Stimulated activated CD8-positive, alpha-beta memory T cell treated with anti-CD3 and anti-CD28 coated beads, Interleukin-4, amount 100 ng/mL, for 24 hours (primary cell): ENCODE results near the gene CSGALNACT2.
"Not testable (repeated sequence)": the region's sequence is repeated elsewhere in the genome, so short reads cannot be mapped to it uniquely, and the experiment has no call there.

Experiments used
- DNase-seq: peaks from one replicate; pipeline ENCODE4 v3.0.0-alpha.2; 2020; ENCODE audit warnings: low read depth

Gene CSGALNACT2, protein sequence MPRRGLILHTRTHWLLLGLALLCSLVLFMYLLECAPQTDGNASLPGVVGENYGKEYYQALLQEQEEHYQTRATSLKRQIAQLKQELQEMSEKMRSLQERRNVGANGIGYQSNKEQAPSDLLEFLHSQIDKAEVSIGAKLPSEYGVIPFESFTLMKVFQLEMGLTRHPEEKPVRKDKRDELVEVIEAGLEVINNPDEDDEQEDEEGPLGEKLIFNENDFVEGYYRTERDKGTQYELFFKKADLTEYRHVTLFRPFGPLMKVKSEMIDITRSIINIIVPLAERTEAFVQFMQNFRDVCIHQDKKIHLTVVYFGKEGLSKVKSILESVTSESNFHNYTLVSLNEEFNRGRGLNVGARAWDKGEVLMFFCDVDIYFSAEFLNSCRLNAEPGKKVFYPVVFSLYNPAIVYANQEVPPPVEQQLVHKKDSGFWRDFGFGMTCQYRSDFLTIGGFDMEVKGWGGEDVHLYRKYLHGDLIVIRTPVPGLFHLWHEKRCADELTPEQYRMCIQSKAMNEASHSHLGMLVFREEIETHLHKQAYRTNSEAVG

DNA sequence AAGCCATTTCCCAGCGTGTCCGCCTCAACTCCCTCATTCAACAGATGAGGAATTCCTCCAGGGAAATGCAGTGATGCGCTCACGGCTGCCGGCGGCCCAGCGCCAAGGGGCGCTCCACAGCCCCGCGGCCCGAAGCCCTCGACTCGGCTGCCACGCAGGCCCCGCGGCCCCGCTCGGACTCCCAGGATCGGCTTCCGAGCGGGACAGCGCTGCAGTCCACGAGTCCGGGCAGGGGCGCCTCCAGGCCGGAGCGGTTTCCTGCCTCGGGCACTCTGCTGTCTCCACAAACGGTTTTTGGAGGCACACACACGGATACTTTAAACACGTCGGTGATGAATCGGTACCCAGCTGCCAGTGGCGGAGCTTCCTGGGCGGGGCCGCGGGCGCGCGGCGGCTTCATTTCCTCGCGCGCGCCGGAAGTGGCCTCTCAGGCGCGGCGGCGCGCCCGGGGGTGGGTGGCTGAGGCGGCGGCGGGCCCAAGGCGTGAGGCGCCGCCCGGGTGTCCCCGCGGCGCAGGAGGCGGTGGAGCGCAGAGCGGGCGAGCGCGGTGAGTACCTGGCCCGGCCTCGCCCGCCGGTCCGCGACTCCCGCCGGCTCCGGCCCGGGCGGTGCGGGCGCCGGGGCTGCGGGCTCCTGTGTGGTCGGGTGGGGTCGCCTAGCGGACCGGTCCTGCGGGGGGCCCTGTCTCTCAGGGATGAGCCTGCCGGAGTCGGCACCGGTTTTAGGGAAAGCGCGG lies at the start of gene CSGALNACT2:
Gene CSGALNACT2 (plus strand): TSS at position 425 of the 736 bp plus-strand sequence. CDS start 16,705 bp downstream, outside the sequence.
- DNase-seq, result peak; percentile 84

DNA sequence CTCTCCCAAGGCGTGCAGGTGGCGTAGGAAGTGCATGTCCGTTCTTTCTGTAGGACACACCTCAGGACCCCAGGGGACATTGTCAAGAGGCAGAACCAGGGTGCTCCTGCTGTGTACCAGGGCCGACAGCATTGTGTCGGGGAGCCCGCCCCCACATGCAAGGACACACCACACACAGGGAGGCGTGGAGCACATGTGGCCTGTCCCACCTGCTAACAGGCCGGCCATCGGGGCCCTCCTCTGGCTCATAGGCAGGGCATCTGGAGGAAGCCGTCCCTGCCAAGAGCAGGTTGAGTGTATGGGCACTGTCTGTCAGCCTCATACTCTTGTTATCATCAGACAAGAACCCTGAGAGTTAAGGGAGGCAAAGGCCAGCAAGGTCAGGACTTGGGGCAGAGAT lies 48.7 kb upstream of the CSGALNACT2 start:
- DNase-seq, result no peak

DNA sequence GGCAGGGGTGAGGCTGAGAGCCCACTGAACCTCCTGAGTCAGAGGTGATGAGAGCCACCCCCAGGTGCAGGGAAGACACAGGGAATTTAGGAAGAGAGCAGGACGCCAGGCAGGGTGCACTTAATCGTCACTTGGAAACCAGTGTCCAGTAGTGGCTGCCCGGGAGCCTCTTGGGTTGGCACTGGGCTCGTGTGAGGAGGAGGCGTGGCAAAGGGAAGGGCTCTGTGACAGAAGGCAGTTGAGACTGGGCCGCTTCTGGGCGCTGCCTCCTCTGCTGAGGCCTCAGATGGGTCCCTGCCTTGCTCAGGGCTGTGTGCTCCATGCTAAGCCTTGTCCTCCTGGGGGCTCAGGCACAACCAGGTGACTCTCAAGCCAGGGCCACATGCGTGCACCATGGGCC lies 48.1 kb upstream of the CSGALNACT2 start:
- DNase-seq, result no peak

DNA sequence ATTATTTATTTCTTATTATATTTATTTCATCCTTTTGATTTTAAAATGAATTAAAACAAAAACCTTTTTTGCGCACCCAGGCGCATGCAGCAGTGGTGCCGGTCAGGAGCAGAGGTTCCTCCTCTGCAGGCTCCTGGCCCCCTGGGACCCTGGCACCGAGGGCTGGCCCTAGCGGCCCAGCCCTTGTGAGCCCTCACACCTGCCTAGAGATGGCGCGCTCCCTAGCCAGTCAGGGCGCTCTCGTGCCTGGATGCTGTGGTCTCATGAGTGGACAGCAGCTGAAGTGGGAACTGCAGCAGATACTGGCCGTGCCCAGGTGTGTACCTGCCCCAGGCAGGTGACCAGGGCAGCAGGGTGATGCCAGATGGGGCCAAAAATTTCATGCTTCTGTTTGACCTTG lies 47.6 kb upstream of the CSGALNACT2 start:
- no peak for DNase-seq

DNA sequence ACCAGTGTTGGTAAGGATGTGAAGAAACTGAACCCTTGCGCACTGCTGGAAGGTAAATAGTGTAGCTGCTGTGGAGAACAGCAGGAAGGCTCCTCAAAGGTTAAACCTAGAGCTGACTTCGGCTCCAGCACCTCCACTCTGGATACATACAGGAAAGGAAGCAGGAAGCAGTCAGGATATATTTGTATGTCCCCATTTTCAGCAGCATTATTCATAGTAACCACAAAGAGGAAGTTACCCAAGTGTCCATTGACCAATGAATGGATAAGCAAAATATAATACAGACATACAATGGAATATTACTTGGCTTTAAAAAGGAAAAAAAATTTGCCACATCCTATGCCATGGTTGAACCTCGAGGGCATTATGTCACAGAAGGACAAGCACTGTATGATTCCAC lies 46.4 kb upstream of the CSGALNACT2 start:
- no peak for DNase-seq

DNA sequence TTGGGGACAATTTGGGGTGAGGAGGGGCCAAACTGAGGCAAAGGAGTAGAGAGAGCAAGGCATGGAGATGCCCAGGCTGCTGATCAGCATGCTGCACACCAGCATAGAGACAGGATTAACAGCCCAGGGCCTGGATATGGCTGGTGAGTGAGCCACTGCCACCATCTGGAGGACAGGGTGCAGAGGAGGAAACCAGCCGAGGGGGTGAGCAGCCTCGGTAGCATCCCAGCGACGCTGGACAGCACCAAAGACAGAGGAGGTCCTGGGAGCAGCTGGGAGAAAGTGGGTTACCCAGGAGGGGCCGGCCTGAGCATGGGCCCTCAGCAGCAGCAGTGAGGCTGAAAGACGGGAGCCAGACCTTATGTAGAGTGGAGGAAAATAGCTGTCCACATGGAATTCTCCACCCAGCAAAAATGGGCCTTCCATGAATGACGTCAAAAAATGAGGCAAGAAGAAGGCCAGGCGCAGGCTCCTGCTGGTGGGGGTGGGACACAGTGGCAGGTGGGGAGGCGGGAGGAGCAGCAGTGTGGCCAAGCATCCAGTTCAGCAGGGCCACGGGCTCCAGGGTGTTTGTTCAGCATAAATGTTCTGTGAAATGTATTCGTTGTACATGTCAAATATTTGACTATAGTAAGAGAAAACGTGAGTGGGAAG lies 44.7 kb upstream of the CSGALNACT2 start:
- DNase-seq, result no peak

DNA sequence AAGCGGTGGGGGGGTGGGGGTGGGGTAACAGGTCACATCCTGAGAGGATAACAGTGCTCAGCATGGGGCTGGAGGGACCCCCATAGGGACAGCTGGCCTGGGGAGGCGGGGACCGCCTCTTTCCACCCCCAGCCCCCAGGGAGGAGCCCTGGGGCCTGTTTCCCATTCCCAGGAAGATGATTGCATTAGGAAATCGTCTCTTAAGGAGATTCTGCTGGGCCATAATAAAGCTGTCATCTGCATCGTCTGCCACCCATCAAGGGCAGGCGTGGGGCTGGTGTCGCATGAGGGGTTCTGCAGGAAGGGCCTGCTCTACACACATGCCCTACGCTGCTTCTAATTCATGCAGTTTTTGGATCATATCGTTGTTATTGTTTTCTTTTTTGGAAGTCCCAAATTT lies 44.2 kb upstream of the CSGALNACT2 start:
- no peak for DNase-seq

DNA sequence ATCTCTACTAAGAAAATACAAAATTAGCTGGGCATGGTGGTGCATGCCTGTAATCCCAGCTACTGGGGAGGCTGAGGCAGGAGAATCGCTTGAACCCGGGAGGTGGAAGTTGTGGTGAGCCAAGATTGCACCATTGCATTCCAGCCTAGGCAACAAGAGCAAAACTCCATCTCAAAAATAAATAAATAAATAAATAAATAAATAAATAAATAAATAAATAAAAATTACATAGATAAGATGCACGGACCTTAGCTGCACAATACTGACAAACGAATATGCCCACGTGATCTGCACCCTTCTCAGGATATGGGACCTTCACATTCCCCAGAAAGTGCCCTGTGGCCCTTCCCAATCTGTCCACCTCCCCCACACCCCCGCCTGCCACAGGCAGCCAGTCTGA lies 38.9 kb upstream of the CSGALNACT2 start:
- DNase-seq, result not testable (repeated sequence)

DNA sequence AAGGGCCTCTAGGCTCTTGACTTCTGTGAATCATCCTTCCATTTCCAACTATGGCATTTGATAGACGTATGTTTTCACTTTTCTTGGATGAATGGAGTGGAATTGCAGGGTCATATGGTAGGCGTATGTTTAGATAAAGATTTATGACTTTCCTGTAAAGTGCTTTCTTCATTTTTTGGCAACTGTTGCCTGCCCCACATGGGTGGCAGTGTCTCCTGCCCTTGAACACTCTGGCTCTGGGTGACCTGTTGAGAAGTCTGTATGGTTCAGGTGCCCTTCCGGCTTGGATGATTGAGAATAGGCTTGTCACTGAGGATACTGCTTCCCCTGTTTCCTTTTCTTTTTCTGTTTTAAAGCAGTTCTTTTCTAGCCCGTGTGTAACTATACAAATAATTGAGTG lies 38.3 kb upstream of the CSGALNACT2 start:
- DNase-seq, result no peak

DNA sequence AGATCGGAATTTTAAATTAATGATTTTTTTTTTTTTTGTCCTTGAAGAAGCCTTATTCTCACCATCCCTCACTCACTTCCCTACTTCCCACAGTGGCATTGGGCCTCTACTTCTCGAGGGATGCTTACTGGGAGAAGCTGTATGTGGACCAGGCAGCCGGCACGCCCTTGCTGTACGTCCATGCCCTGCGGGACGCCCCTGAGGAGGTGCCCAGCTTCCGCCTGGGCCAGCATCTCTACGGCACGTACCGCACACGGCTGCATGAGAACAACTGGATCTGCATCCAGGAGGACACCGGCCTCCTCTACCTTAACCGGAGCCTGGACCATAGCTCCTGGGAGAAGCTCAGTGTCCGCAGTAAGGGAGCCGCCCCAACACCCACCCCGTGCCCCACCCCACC lies 37.9 kb upstream of the CSGALNACT2 start:
- no peak for DNase-seq

DNA sequence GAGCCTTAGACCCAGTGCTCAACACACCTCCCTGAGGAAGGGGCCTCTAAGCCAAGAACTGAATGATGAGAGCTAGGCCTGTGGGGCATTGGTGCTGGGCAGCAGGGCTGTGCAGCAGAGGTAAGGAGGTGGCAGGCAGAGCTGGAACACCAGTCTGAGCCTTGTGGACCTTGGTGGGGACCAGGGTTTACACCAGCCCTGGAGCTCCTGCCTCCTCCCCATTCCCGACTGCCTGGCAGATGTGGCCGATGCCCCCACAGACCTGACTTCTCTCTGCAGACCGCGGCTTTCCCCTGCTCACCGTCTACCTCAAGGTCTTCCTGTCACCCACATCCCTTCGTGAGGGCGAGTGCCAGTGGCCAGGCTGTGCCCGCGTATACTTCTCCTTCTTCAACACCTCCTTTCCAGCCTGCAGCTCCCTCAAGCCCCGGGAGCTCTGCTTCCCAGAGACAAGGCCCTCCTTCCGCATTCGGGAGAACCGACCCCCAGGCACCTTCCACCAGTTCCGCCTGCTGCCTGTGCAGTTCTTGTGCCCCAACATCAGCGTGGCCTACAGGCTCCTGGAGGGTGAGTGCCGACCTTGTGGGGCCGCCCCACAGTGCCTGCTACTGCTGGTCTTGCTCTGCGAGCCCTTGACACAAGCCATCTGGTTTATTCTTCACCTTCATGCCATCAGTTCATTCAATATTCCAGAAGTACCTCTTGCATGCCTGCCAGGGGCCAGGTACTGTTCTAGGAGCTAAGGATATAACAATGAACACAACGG lies 36.0 kb upstream of the CSGALNACT2 start:
- no peak for DNase-seq

DNA sequence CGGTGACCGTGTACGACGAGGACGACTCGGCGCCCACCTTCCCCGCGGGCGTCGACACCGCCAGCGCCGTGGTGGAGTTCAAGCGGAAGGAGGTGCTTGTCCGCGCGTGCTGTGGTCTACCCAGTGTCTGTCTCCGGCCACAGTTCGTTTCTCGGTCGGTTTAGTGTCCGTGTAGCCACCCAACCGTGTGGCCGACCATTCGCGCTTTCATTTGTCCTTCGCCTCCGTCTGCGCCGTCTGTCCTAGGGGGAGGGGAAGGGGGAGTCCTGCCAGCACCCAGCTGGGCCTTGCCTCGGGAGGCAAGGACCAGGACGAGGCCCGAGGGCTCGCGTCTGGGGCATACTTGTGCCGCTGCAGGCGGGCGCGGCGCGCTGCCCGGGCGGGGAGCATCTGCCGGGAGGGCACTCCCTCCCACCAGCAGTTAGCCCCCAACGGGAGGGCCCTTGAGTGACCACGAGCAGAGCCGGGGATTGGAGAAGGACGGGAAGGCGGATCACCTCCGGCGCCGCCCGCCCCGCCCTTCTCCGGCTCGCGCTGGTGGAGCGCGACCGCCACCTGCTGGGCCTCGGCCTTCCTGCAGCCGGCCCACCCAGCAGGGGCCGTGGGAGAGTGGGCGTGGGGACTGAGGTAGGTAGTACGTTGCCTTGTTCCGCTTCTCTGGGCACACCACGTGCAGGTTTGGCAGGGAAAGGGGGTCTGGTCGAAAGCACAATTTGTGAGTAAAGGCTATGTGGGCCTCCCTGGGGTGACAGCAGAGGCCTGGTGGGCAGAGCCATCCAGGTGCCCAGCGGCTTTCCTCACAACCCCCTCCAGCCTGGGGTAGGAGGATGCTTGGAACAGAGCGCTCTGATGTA lies 32.9 kb upstream of the CSGALNACT2 start:
- peak; percentile 63 for DNase-seq

DNA sequence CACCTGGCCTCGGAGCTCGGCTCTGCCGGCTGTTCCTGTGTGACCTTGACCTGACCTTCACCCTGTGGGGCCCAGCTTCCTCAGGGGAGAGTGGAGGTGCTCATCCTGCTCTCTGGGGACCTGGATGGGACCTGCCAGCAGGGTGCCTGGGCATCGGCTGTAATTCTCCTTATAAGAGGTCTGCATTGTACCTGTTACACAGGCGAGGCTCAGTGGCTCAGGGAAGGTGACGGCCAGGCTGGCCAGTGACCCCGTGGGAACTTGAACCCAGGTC lies 32.4 kb upstream of the CSGALNACT2 start:
- no peak for DNase-seq

DNA sequence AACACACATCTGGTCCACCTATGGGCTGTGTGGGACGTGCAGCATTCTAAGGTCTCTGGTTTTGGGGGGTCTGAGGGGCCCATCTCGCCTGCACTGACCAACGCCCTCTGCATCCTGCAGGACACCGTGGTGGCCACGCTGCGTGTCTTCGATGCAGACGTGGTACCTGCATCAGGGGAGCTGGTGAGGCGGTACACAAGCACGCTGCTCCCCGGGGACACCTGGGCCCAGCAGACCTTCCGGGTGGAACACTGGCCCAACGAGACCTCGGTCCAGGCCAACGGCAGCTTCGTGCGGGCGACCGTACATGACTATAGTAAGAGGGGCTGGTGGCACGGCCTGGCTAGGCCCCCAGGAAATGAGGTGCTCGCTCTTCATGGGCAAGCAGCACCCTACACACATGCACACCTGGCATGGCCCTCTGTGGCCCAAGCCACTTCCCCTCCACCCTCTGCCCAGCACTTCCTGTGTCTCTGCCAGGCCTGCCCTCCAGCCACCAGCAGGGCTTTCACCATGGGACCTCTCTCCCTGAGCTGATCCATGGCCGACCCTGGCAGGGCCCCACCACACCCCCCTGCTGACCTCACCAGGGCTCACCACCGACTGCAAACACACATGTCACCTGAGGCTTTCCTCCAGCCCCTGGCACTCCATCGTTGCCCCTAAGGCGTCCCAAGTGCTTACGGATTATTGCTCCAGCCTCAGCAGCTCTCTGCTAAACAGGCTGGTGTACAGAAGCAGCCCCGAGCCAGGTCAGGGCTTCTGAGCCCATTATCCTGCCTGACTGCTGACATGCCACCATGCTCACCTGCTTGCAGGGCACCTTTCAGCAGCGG lies 31.8 kb upstream of the CSGALNACT2 start:
- DNase-seq, result no peak

DNA sequence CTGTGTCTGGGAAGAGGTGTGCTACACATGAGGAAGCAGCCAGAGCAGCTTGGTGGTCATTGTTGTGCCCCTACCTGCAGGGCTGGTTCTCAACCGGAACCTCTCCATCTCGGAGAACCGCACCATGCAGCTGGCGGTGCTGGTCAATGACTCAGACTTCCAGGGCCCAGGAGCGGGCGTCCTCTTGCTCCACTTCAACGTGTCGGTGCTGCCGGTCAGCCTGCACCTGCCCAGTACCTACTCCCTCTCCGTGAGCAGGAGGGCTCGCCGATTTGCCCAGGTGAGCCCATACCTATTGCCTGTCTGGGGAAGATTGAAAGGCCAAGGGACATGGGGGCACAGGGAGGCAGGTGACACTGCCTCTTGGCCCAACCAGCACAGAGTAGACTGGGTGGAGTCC lies 29.3 kb upstream of the CSGALNACT2 start:
- DNase-seq, result no peak

DNA sequence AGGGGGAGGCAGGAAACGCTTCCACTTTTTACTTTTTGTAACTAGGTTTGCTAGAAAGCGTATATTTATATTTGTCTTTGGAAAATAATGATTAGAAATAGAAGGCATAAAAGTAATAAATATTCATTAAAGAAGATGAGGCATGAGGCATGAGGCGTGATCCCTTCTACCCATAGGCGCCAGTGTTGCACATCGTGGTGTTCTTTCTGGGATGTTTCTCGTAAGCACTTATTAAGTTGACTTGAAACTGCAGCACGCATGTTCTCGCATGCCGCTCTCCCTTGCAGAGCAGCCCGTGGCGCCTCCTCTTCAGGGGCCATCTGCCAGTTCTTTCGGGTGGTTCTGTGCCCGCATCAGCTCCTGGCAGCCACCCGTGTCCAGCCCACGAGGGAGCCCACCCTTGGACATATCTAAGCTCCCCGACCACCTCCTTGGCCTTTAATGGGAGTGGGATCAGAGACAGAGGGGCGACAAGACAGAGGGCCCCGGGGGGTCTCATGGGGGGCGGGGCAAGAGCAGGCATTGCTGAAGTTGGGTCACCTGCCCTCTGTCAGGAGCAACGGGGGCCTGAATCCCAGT lies 28.5 kb upstream of the CSGALNACT2 start:
- DNase-seq, result no peak

DNA sequence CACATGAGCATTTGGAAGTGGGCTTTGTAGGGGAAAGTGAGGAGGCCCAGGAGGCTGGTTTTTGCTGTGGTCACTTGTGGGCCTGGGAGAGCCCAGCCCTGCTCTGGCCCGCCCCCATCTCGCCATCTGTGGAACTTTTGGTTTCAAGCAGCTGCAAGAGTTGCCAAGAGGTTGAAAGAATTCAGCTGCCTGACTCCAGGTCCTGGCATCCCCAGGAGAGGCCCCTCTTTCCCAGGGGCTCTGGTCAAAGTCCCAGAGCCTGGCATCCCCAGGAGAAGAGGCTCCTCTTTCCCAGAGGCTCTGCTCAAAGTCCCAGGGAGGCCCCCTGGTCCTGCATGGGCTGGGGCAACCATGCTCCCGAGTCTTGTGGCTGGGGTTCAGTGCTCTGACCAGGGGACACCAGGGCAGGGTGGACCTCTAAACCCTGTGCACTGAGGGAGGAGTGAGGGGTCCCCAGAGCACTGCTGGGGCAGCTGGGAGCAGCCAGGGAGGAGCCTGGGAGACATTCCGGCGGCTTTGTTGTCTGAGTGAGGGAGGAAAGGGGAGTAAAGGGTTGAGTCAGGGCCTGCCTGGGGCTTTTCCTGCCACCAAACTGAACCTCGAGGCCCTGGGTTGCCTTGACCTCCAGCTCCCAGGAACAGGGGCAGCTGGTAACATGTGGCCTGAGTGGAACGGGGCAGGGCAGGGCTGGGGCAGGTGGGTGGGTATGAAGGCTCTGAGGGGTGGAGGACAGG lies 27.7 kb upstream of the CSGALNACT2 start:
- no peak for DNase-seq

DNA sequence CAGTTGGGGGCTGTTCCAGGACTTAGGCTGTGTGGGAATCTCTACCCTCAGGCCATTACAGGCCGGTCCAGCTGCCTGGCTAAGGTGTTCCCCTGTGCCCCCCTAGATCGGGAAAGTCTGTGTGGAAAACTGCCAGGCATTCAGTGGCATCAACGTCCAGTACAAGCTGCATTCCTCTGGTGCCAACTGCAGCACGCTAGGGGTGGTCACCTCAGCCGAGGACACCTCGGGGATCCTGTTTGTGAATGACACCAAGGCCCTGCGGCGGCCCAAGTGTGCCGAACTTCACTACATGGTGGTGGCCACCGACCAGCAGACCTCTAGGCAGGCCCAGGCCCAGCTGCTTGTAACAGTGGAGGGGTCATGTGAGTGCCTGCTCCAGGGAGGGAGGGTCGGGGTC lies 27.1 kb upstream of the CSGALNACT2 start:
- DNase-seq, result no peak

DNA sequence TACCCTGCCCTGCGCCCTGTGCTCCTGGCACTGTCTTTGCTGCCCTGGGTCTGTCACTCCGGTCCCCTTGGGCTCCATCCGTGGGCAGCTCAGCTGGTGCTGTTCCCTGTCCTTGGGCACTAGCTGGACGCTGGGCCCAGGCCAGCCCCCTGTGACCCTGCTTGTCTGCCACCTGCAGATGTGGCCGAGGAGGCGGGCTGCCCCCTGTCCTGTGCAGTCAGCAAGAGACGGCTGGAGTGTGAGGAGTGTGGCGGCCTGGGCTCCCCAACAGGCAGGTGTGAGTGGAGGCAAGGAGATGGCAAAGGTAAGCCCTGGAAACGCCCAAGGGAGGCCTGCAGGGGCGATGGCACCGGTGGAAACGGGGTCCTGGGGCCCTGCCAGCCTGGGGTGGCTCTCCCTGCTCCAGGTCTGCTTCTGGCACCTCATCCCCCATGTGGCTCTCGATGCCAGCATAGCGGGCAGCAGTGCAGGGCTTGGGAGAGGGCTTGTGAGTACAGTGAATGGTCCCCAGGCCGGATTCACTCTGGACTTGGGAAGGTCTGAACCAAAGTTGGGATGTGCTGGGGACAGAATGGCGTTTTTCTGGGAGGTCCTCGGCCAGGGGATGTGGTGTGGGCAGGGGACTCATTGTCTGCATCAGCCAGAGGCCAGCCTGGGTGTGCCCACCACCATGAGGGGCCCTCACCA lies 26.2 kb upstream of the CSGALNACT2 start:
- DNase-seq, result no peak
